DOHH2 (cell line): ENCODE data around the gene LRRN4CL.

Source experiments
- H3F3A ChIP-seq: fragments of 200-600 bp; sonication (generic), shearing (Covaris generic); 2 replicates; pipeline ENCODE4 v1.6.0; 2016; ENCODE audit warnings: antibody characterized with exemption, mild to moderate bottlenecking; ENCODE audit not compliant: control insufficient read depth, insufficient read depth
- H3K27ac ChIP-seq: fragments of 200-600 bp; sonication (generic); 2 replicates; pipeline ENCODE4 v1.5.1; 2014; ENCODE audit warnings: low read depth, mild to moderate bottlenecking, low read length, moderate library complexity
- H3K27me3 ChIP-seq: fragments of 200-600 bp; sonication (generic); 2 replicates; pipeline ENCODE4 v1.6.1; 2014; ENCODE audit warnings: mild to moderate bottlenecking, low read length, mixed read lengths; ENCODE audit not compliant: control insufficient read depth
- H3K36me3 ChIP-seq: fragments of 200-600 bp; sonication (generic); 2 replicates; pipeline ENCODE4 v1.6.1; 2014; ENCODE audit warnings: mild to moderate bottlenecking, low read length, moderate library complexity, mixed read lengths; ENCODE audit not compliant: control insufficient read depth
- H3K4me1 ChIP-seq: fragments of 200-600 bp; sonication (generic); 2 replicates; pipeline ENCODE4 v1.6.1; 2014; ENCODE audit warnings: mild to moderate bottlenecking, low read length, mixed read lengths; ENCODE audit not compliant: control insufficient read depth
- H3K4me2 ChIP-seq: fragments of 200-600 bp; sonication (generic); 2 replicates; pipeline ENCODE4 v1.6.0; 2014; ENCODE audit warnings: mild to moderate bottlenecking, low read length, moderate library complexity
- H3K4me3 ChIP-seq: fragments of 200-600 bp; sonication (generic); 2 replicates; pipeline ENCODE4 v1.5.1; 2014; ENCODE audit warnings: mild to moderate bottlenecking, low read length, mixed read lengths
- H3K79me2 ChIP-seq: fragments of 200-600 bp; sonication (generic); 2 replicates; pipeline ENCODE4 v1.6.1; 2014; ENCODE audit warnings: mild to moderate bottlenecking, low read length, mixed read lengths; ENCODE audit not compliant: control insufficient read depth
- H3K9me2 ChIP-seq: fragments of 200-600 bp; sonication (generic); replicated peaks from 2 replicates; pipeline ENCODE4 v1.6.1; 2014; ENCODE audit warnings: mild to moderate bottlenecking, low read length, mixed read lengths; ENCODE audit not compliant: control insufficient read depth
- H3K9me3 ChIP-seq: fragments of 200-600 bp; sonication (generic); 2 replicates; pipeline ENCODE4 v1.6.1; 2014; ENCODE audit warnings: antibody characterized with exemption, low read length, mixed read lengths; ENCODE audit not compliant: control insufficient read depth, insufficient read depth
- H4K20me1 ChIP-seq: fragments of 200-600 bp; sonication (generic); 2 replicates; pipeline ENCODE4 v1.6.0; 2014; ENCODE audit warnings: low read depth, mild to moderate bottlenecking, antibody characterized with exemption, low read length, moderate library complexity; ENCODE audit not compliant: control insufficient read depth, insufficient read depth
- CTCF ChIP-seq: fragments of 200-600 bp; sonication (generic); IDR thresholded peaks from one replicate; pipeline ENCODE4 v1.5.1; 2014; ENCODE audit warnings: antibody characterized with exemption, mild to moderate bottlenecking, low read depth, low read length; ENCODE audit not compliant: poor library complexity, severe bottlenecking
- EZH2phosphoT487 ChIP-seq: fragments of 200-600 bp; sonication (generic); IDR thresholded peaks from 2 replicates; pipeline ENCODE4 v1.6.1; 2017; ENCODE audit warnings: borderline replicate concordance, mild to moderate bottlenecking, antibody characterized with exemption, low read length, moderate library complexity, mixed read lengths

LRRN4CL gene

GRCh38 chr11:62726915-62727164 is 37.5 kb upstream of the LRRN4CL start:
- peaks cover 87% of the 10 kb centered on the region for H3K79me2 ChIP-seq
- peak overlapping the region; percentile 90 for H3K4me3 ChIP-seq
- peak overlapping the region; percentile 85 for H3K4me2 ChIP-seq
- H3K27ac ChIP-seq: peak overlapping the region; percentile 92
- no peak for TF ChIP-seq EZH2phosphoT487
- TF ChIP-seq CTCF: no peak
- no peaks in the 10 kb centered on the region for H3K27me3 ChIP-seq
- H3K36me3 ChIP-seq: peaks cover 72% of the 10 kb centered on the region
- H3K4me1 ChIP-seq: peaks cover 29% of the 10 kb centered on the region
- H3K9me2 ChIP-seq: no peaks in the 10 kb centered on the region
- no peaks in the 10 kb centered on the region for H3K9me3 ChIP-seq
- H3F3A ChIP-seq: no peaks in the 10 kb centered on the region; the same call in 1 of the 2 replicates
- peaks cover 25% of the 10 kb centered on the region for H4K20me1 ChIP-seq

- peak overlapping the region; percentile 92 for H3K27ac ChIP-seq
- no peaks in the 10 kb centered on the region for H3K9me2 ChIP-seq
- TF ChIP-seq EZH2phosphoT487 (no peak), CTCF (no peak)
- peaks cover 87% of the 10 kb centered on the region for H3K79me2 ChIP-seq
- peak overlapping the region; percentile 85 for H3K4me2 ChIP-seq
- peak overlapping the region; percentile 90 for H3K4me3 ChIP-seq
- peaks cover 73% of the 10 kb centered on the region for H3K36me3 ChIP-seq
- H3F3A ChIP-seq: no peaks in the 10 kb centered on the region; the same call in 1 of the 2 replicates
- H3K27me3 ChIP-seq: no peaks in the 10 kb centered on the region
- peaks cover 27% of the 10 kb centered on the region for H3K4me1 ChIP-seq
- no peaks in the 10 kb centered on the region for H3K9me3 ChIP-seq
- H4K20me1 ChIP-seq: peaks cover 25% of the 10 kb centered on the region
Observed at GRCh38 chr11:62726156-62726914, 37.0 kb upstream of the LRRN4CL start.

GRCh38 chr11:62725646-62726045 is 36.3 kb upstream of the LRRN4CL start:
- Histone ChIP-seq H3F3A (no peaks in the 10 kb centered on the region; the same call in 1 of the 2 replicates), H3K36me3 (peaks cover 75% of the 10 kb centered on the region), H4K20me1 (peaks cover 25% of the 10 kb centered on the region), H3K27me3 (no peaks in the 10 kb centered on the region), H3K79me2 (peaks cover 88% of the 10 kb centered on the region), H3K9me3 (no peaks in the 10 kb centered on the region), H3K4me2 (peak overlapping the region; percentile 85), H3K4me3 (peak overlapping the region; percentile 90), H3K9me2 (no peaks in the 10 kb centered on the region), H3K4me1 (peaks cover 24% of the 10 kb centered on the region), H3K27ac (peak overlapping the region; percentile 92)
- no peak for TF ChIP-seq CTCF
- no peak for TF ChIP-seq EZH2phosphoT487
